Endometrial microvascular endothelial cells (primary cell): ENCODE results near the gene OPRL1. TPM values are rescaled to one million over a fixed set of nuclear protein-coding genes. Genes with fewer than 3 reads are reported as not detected.
"Not testable (repeated sequence)": the region's sequence is repeated elsewhere in the genome, so short reads cannot be mapped to it uniquely, and the experiment has no call there.

ENCODE experiments used
- in situ Hi-C: cut with HindIII; loops from 2 replicates; pipeline ENCODE4 v1.10.0; 2017; ENCODE audit warnings: low sequenced_read_pairs, low pct_unique_long_range_greater_than_20kb; ENCODE audit errors: inconsistent ontology term
- total RNA-seq: library from RNA; depleted of rRNA; stranded (reverse); fragments of >200 nt; gene quantifications from one replicate; pipeline ENCODE4 v1.2.3, GENCODE V29; 2015; ENCODE audit errors: inconsistent ontology term

Gene OPRL1
- total RNA-seq, 1 donor from 2014 or later: not detected

DNA sequence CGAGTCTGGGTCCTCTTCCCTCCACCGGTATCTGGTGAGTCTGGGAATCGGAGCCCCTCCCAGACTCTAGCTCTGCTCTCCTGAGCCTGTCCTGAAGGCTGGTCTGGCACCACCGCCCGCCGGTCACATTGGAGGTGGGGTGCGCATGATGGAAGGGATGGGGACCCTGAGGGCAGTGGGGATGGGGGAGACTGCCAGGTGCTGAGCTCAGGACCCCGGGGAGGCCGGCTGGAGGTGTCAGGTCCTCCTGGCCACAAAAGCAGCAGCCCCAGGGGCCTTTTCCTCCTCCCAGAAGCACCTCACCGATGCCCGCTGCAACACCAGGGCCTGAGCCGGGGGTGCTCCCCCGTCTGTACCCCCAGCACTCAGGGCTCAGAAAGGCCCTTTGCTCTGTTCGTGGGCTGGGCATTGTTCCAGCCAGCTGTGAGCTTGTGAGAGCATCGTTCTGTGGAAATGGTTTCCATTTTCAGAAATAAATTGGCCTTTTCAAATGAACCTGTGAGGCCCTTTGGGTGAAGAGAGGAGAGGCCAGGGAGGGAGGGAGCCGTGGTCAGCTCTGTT lies 30.0 kb downstream of the OPRL1 start:
- in situ Hi-C loops: no loop called here

DNA sequence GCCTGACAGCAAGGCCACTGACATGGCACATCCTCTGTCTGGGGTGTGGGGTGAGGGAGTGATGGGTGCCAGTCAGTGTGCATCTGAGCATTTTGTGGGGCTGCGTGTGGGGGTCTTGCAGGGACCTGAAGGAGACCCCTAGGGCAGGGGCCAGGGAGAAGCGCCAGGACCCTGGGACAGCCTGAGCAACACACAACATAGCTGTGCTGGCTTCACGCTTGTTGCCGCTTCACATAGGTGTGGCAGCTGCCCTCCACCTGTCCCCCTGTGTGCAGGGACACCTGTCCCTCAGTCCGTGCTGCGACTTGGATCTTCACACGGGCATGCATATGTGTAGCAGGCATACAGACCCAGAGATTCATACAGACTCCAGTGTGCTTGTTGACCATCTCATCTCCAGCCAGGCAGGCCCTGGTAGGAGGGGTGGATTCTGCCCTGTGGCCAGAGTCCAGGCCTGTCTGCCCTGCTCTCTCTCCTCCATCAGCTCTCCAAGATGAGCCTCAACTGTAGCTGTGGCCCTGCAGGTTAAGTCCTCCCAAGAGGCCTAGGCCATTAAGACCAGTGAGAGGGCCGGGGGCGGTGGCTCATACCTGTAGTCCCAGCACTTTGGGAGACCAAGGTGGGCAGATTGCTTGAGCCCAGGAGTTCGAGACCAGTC lies 30.7 kb downstream of the OPRL1 start:
- in situ Hi-C loops: no loop called here

DNA sequence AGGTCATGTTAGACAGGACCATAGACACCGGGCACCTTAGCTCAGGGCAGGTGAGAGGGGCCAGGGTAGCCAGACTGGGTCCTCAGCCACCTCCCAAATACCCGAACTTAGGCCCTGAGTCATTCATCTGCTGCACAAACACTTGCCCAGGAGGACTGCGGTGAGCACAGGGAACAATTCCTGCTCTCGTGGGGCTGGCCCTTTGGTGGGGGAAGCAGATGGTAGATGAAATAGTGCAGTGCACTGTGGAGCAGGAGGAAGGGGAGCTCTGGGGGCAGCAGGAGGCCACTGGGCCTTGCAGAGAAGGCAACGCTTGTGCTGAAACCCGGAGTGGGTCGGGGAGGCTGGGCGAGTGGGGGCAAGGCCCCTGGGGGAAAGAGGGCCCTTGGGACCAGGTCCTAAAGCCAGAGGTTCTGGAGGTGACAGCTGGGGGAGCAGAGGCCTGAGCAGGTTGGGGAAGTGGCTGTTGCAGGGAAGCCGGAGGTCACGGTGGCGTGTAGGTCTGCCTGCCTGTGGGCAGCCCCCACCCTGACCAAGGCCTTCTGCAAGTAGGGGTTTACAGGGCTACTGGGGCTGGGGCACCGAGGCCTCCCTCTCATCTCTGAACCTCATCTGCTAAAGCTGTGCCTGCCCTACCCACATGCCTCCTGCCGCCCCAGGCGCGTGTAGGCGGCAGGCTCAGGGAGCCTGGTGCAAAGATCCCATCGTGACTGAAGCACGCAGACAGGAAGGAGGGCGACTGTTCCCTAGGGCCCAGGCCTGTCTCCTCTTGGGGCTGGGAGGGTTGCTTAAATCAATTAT lies 32.2 kb downstream of the OPRL1 start:
- in situ Hi-C loops: no loop called here

DNA sequence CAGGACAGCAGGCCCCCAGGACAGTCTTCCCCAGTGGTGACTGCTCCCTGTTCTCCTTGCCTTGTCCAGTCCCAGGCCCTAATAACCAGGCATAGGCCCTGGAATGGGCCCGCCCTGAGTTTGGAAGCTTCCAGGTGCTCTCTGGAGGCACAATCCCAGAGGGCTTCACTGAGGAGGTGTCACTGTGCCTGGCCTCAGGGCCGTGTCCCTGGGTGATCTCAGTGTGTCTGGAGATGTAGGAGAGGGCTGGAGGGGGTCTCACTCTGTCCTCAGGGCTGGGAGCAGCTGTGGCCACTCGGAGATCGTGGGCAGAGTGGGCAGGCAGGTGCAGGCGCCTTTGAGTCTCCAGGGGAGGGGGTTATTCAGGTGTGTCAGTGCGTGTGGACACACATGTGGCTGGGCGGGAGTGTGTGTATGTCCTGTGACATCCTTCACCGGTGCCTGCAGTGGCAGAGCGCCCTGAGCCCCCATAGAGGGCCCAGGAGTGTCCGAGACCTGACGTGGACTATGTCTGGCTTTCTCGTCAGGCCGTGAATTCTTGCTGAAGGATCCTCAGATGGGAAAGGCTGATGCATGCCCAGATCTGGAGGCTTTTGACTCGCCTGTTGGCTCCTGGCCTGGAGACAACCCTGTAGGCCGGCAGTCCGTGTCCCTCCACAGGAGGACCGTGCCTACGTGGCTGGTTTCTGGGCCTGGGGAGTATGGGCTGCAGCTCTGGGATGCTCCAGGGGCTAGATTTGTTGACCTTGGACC lies 33.0 kb downstream of the OPRL1 start:
- in situ Hi-C loops: no loop called here

DNA sequence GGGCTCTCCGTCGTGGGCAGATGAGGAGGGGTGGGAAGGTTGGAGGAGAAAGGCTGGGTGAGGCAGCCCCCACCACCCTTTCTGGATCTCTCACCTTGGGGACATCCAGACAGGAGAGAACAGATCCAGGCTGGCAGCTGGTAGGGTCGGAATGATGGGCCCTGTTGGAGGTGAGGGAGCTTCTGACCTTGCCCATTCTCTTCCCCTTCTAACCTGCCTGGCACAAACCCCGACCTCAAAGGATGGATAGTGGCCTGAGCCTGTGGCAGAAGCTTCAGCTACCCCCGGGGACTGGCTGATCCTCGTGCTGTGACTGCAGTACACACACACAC lies 33.5 kb downstream of the OPRL1 start:
- in situ Hi-C loops: no loop called here

DNA sequence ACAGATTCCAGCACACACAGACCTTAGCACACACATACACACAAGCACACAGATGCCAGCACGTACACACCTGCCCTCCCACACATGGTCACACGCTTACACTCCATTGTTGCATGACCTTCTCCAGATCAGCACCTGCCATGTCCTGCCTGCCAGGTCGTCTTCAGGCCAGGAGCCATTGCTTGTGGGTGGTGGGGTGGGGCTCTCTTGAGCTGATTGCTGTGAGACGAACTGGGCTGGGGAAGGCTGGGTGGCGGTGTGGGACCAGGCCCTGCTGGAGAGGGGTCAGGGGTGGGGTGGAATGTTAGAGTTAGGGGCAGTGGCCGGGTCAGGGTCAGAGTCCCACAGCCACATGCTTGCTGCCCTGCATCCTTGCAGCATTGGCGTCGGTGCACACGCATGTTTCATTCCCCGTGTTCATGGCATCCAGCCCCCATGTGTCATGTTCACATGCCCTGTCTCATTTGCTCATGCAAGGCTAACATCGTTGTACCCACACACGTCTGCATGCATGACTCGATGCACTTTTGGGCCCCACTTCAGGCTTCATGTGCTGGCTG lies 34.0 kb downstream of the OPRL1 start:
- in situ Hi-C loops: no loop called here

DNA sequence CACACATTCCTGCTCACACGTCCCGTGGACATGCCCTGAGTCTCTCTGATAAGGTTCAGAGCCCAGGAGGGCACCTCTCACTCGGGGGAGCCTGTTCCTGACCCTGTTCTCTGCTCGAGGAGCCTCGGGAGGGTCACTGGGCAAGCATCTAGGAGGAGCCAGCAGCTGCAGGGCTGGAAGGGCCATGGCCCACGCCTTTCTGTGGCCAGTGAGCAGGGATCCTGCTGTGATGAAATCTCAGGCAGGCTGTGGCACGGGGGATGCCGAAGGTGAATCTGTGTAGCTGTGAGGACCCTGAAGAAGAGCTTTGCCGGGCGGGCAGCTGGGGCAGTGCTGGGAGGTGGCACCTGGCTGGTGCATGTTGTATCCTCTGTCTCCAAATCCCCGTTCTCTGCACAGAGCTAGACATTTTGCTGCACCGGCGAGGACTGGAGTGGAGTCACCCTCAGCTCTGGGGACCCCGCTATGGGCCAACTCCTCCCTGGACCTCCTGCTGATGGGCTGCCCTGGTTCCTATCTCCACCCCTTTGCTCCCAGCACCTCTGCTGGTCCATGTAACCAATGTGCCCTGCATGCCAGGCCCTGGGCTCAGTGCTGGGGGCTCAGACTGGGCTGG lies 34.6 kb downstream of the OPRL1 start:
- in situ Hi-C loops: no loop called here

DNA sequence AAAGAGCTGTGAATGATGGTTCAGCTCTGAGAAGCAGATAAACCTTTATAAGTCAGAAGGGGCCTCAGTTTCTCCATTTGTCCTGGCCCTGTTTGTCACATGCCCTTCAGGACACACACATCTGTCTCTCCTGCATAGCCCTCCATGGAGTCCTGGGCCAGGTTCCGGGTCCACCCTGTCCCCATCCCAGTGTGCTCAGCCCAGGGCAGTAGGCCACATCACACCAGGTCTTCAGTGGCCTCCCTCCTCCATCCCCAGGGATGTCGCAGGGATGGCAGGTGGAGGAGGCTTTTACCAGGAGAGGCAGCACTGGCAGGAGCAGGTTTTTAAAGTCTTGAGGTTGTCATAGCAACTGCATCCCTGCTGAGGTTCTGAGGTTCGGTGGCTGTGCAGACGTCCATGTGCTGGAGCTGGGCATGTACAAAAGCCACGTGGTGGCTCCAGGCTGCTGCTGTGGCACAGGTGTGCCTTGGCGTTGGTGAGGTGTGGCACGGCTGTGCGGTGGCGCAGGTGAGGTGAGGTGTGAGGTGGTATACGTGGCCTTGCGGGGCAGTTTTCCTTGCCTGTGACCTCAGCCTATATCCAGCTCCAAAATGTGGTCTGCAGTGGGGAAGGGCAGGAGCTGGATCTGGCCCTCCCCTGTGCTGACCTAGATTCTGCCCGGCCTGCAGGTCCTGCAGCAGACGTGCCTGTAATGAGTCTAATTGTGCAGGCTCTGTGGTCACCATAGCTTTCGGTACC lies 35.5 kb downstream of the OPRL1 start:
- in situ Hi-C loops: no loop called here

DNA sequence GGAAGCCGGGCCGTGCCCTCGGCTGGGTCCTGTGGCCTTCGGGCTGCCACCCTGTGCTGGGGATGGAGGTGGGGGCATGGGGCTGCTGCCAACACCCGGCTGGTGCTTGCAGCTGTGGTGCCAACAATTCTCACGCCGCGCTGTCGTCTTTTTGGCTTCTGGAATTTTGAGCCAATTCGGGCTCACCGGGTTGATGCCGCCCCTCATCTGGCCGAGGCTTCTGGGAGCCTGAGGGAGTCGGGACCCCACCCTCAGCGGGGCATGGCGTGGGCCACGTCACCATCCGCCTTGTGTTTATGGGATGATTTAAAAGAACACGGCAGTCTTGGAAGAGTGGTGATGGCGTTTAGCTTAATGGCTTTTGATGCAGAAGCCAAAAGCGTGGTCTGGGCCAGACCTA lies 36.1 kb downstream of the OPRL1 start:
- in situ Hi-C loops: no loop called here

DNA sequence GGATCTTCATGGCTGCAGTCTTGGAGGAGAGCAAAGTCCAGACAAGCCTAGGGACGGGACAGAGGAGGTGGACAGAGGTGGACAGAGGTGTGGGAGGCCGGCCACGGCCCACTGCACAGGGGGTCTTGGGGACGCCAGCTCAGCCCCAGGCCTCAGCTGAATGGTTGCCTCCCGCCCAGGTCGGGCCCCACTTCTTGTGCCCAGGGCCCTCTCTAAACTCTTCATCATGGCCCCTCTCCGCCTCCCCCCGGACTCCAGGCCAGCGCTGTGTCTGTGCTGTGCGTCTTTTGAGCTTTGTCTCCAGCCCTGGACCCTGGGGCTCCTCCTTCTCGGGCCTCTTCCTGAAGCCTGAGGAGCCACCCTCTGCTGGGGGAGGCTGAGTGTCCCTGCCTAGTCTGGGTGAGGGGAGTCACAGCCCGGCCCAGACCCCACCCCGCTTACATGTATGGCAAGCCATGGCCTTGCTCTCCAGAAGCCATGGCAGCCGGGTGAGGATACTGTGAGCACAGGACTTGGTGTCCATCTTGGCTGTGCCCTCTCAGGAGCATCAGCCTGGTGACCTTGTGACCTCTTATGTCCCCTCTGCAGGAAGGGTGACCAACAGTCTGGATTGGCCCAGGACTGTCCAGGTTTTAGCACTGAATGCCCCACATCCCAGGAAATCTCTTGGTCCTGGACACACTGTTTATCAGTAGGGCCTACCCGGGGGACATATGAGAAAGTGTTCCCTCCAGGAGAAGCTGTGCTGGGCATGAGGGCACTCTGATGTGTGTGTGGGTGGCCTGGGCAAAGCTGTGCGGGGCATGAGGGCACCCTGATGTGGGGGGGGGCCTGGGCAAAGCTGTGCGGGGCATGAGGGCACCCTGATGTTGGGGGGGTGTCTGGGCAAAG lies 36.9 kb downstream of the OPRL1 start:
- in situ Hi-C loops: no loop called here

DNA sequence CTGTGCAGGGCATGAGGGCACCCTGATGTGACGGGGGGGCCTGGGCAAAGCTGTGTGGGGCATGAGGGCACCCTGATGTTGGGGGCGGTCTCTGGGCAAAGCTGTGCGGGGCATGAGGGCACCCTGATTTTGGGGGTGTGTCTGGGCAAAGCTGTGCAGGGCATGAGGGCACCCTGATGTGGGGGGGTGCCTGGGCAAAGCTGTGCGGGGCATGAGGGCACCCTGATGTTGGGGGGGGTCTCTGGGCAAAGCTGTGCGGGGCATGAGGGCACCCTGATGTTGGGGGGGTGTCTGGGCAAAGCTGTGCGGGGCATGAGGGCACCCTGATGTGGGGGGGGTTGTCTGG lies 37.5 kb downstream of the OPRL1 start:
- in situ Hi-C loops: not testable (repeated sequence)

DNA sequence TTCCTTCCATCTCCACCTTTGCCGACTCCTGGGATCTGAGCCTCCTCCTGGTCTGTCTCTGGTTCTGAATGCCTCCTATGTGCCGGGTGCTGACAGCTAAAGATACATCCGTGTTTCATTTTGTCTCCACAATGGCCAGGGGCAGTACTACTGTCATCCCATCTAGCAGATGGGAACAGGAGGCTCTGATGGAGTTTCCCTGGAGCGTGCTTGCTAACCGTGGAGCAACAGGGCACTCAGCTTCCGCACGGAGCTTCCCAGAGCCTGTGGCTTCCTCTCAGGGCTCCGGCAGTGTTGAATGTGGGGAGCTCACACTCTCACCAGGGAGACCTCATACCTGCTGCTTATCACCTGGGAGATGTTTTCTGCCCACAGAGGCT lies 39.4 kb downstream of the OPRL1 start:
- in situ Hi-C loops: no loop called here

DNA sequence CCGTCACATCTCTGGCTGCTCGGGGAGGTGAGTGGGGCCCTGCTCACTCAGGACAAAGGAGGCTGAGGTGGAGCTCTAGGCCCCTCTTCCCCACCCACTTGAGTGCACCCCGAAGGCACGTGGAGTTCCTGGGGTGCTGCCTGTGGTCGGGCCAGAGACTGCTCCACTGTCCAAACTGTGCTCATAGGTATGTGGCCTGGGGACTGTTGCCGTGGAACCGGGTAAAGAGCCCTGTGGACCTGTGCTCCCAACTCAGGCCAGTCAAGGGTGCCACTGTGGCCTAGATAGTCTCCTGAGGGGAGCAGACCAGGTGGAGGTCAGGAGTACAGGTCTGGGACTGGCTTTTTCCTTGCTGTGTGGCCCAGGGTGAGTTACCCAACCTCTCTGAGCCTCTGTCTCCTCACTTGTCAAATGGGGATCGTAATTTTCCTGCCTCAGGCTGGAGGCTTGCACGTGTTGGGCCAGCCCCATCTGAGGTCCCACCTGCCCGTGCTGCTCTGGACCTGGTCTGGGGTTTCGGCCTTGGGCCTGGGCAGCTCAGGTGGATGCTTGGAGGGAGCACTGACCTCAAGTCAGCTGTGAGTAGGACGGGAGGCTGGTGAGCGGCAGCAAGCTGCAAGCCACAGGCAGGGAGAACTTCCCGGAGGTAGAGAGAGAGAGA lies 39.9 kb downstream of the OPRL1 start:
- in situ Hi-C loops: no loop called here

DNA sequence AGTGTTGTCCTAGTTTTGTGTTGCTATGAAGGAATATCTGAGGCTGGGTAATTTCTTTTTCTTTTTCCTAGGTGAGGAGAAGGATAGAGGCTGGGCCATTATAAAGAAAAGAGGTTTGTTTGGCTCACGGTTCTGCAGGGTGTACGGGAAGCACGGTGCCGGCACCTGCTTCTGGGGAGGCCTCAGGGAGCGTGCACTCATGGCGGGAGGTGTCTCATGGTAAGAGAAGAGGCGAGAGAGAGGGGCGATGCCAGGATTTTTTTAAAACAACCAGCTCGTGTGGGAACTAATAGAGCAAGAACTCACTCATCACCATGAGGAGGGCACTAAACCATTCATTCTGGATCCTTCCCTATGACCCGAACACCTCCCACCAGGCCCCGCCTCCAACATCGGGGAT lies 41.7 kb downstream of the OPRL1 start:
- in situ Hi-C loops: no loop called here

DNA sequence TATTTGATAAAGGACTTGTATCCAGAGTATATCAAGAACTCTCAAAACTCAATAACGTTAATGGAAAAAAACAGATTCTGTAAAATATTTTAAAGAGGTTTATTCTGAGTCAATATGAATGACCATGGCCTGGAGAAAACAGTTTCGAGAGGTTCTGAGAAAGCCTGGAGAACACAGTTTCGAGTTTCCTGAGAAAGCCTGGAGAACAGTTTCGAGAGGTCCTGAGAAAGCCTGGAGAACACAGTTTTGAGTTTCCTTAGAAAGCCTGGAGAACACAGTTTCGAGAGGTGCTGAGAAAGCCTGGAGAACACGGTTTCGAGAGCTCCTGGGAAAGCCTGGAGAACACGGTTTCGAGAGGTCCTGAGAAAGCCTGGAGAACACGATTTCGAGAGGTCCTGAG lies 43.0 kb downstream of the OPRL1 start:
- in situ Hi-C loops: not testable (repeated sequence)

DNA sequence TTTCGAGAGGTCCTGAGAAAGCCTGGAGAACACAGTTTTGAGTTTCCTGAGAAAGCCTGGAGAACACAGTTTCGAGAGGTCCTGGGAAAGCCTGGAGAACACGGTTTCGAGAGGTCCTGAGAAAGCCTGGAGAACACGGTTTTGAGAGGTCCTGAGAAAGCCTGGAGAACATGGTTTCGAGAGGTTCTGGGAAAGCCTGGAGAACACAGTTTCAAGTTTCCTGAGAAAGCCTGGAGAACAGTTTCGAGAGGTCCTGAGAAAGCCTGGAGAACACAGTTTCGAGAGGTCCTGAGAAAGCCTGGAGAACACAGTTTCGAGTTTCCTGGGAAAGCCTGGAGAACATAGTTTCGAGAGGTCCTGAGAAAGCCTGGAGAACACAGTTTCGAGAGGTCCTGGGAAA lies 43.6 kb downstream of the OPRL1 start:
- in situ Hi-C loops: not testable (repeated sequence)

DNA sequence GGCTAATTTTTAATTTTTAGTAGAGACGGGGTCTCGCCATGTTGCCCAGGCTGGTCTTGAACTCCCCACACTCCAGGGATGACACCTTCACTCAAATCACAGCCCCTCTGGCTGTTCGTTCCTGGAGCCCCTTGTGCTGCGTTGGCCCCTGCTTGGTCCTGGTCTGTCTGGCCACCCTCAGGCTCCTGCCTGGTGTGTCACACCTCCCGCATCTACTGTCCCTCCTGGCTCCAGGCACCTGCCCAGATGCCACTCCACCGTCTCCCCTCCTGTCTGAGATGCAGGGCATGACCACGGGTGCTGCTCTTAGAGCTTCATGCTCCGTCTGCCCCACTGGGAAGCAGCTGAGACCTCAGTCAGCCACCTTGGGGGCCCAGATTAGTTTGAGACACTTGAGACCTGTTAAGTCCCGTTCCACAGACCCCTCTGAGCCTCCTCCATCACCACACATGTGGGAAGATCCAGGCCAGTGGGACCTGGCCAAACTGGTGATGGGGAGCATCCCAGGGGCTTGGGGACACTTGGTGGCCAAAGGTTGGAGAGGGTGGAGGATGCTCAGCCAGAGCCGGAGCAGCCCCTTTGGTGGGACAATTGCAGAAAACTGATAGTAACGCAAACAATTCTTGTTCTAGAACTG lies 49.4 kb downstream of the OPRL1 start:
- in situ Hi-C loops: no loop called here
